ENCODE measurements around the gene HSPG2.
"Not testable (repeated sequence)": the region's sequence is repeated elsewhere in the genome, so short reads cannot be mapped to it uniquely, and the experiment has no call there.

HSPG2 gene

GRCh38 chr1:21782349-21782867 lies 154.7 kb downstream of the HSPG2 start:
- peak in 1 of 4 experiments; percentile 18 for DNase-seq

GRCh38 chr1:21781815-21782348 lies 155.2 kb downstream of the HSPG2 start:
- no peak for DNase-seq

GRCh38 chr1:21779613-21780521 lies 157.2 kb downstream of the HSPG2 start:
- peak in 1 of 4 experiments; percentile 4 for DNase-seq

- DNase-seq: no peak
Observed at GRCh38 chr1:21778405-21778727, 158.7 kb downstream of the HSPG2 start.

- DNase-seq: not testable (repeated sequence)
Observed at GRCh38 chr1:21776925-21777324, 160.2 kb downstream of the HSPG2 start.

GRCh38 chr1:21775985-21776562 lies 161.0 kb downstream of the HSPG2 start:
- no peak for DNase-seq

GRCh38 chr1:21775550-21775914 lies 161.6 kb downstream of the HSPG2 start:
- DNase-seq: no peak

GRCh38 chr1:21774835-21775549 lies 162.1 kb downstream of the HSPG2 start:
- no peak for DNase-seq

GRCh38 chr1:21773585-21773984 lies 163.5 kb downstream of the HSPG2 start:
- DNase-seq: peak in 1 of 4 experiments; percentile 5
